Kidney (tissue), 14 donors: Measurements from ENCODE around the gene CRHR1. TPM values are rescaled to one million over a fixed set of nuclear protein-coding genes. Genes with fewer than 3 reads are reported as not detected.

Experiments used
- DNase-seq, 5 donors: peaks; one replicate each; pipeline ENCODE4 v3.0.0-alpha.2; 2013 to 2020
- FAIRE-seq: peaks from 2 replicates; lab custom pipeline; 2012; peaks lifted over from hg19 to GRCh38; lab: Jason Lieb, UNC
- H3K27ac ChIP-seq, 2 donors: one replicate each; pipeline ENCODE4 v1.7.0; 2013; ENCODE audit warnings: low read depth in 2 of 2, low read length in 2 of 2, inconsistent platforms in 1 of 2
- H3K27me3 ChIP-seq: one replicate; pipeline ENCODE4 v1.7.1; 2013; ENCODE audit warnings: low read length, inconsistent platforms; ENCODE audit not compliant: control insufficient read depth, insufficient read depth
- H3K36me3 ChIP-seq, 3 donors: one replicate each; pipeline versions ENCODE4 v1.7.0 to v1.7.1; 2013; ENCODE audit warnings: low read length in 3 of 3, control low read depth in 1 of 3, inconsistent platforms in 1 of 3; ENCODE audit not compliant: insufficient read depth in 3 of 3, control insufficient read depth in 2 of 3
- H3K4me1 ChIP-seq, 3 donors: one replicate each; pipeline versions ENCODE4 v1.7.0 to v1.7.1; 2013; ENCODE audit warnings: low read length in 3 of 3, inconsistent platforms in 1 of 3, low read depth in 1 of 3; ENCODE audit not compliant: control insufficient read depth in 2 of 3, insufficient read depth in 2 of 3
- H3K4me3 ChIP-seq, 3 donors: one replicate each; pipeline versions ENCODE4 v1.7.0 to v1.8.1; 2013; ENCODE audit warnings: low read length in 3 of 3, control low read depth in 1 of 3, inconsistent platforms in 1 of 3
- H3K9ac ChIP-seq, 3 donors: one replicate each; pipeline versions ENCODE4 v1.7.0 to v1.7.1; 2013; ENCODE audit warnings: low read length in 3 of 3, control low read depth in 1 of 3, inconsistent platforms in 1 of 3
- H3K9me3 ChIP-seq, 3 donors: one replicate each; pipeline versions ENCODE4 v1.7.0 to v1.7.1; 2013; ENCODE audit warnings: low read length in 3 of 3, control low read depth in 1 of 3, inconsistent platforms in 1 of 3; ENCODE audit not compliant: control insufficient read depth in 2 of 3, insufficient read depth in 1 of 3
- intact Hi-C: fragments of 100-400 bp; cut with DNase I; formaldehyde crosslinking; loops from one replicate; pipeline ENCODE4 v1.11.1; 2022
- polyA plus RNA-seq: library from polyadenylated mRNA; stranded (reverse); fragments of 350-450 nt; fragmentation: Illumina TruSeq; extraction: RNeasy Lipid Tissue Mini Kit (QIAGEN cat#74804); gene quantifications from one replicate; pipeline ENCODE4 v1.2.3, GENCODE V29; 2014; ENCODE audit warnings: low read depth, low replicate concordance; ENCODE audit not compliant: insufficient read depth
- total RNA-seq: library from RNA; stranded (reverse); fragmentation: NEBNext Ultra II Directional; extraction: Animal tissue kit (Norgen Biotek cat#: 25700); gene quantifications from one replicate; pipeline ENCODE4 v1.2.1, GENCODE V29; 2021
- TF ChIP-seq, protein P1 (sequence below): IDR thresholded peaks from 3 replicates; pipeline ENCODE4 v1.5.1; 2012; ENCODE audit warnings: mild to moderate bottlenecking, moderate library complexity, borderline replicate concordance; ENCODE audit not compliant: insufficient read depth; ENCODE audit errors: extremely low read depth
- donor health status: control.
- donor health status: control.
- donor health status: control.
- donor health status: control.
- donor health status: control.
- donor health status: DM: yes; HTN: yes; CAD: no.
- donor health status: Normal renal cell carcinoma (clear cell type).

CRHR1 gene
- total and polyA plus RNA-seq, 2 donors from 2014 or later: not detected

DNA sequence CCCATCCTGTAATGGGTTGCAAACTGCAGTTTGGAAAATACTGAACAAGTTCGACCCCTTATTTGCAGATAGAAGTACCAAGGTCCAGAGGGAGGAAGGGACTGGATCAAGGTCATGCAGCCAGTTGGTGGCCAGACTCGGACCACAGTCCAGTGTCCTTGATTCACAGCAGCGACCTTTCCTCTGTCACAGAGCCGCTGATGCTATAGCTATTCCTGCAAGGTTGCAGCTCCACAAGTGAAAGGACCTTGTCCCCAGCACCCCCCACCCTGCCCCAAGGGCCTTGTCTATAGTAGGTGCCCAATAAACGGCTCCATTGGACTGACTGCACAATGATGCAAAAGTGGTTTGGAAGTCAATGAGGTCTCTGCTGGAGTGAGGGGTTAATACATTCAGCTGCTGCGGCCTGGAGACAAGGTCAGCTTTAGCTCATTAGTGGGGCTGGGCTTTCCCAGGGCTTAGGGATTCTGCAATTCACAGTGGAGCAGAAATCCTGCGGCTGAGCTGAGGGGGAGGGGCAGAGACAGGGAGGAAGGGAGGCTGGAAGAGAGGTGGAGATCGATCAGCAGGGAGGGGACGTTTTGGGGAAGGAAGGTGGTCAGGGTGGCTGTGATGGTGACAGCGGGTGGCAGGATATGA is 13.4 kb upstream of the CRHR1 start:
- no peak overlapping the region for H3K9ac ChIP-seq
- FAIRE-seq (no peak), DNase-seq (no peak)
- intact Hi-C loops: no loop called here
- H3K4me3 ChIP-seq: no peak overlapping the region
- peaks cover 0 to 4% (median 0%) of the 10 kb centered on the region in 3 donors for H3K4me1 ChIP-seq
- H3K27me3 ChIP-seq: no peaks in the 10 kb centered on the region
- no peak overlapping the region for H3K27ac ChIP-seq
- TF ChIP-seq, protein P1, sequence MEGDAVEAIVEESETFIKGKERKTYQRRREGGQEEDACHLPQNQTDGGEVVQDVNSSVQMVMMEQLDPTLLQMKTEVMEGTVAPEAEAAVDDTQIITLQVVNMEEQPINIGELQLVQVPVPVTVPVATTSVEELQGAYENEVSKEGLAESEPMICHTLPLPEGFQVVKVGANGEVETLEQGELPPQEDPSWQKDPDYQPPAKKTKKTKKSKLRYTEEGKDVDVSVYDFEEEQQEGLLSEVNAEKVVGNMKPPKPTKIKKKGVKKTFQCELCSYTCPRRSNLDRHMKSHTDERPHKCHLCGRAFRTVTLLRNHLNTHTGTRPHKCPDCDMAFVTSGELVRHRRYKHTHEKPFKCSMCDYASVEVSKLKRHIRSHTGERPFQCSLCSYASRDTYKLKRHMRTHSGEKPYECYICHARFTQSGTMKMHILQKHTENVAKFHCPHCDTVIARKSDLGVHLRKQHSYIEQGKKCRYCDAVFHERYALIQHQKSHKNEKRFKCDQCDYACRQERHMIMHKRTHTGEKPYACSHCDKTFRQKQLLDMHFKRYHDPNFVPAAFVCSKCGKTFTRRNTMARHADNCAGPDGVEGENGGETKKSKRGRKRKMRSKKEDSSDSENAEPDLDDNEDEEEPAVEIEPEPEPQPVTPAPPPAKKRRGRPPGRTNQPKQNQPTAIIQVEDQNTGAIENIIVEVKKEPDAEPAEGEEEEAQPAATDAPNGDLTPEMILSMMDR: no peak
- no peaks in the 10 kb centered on the region for H3K9me3 ChIP-seq
- no peaks in the 10 kb centered on the region for H3K36me3 ChIP-seq

DNA sequence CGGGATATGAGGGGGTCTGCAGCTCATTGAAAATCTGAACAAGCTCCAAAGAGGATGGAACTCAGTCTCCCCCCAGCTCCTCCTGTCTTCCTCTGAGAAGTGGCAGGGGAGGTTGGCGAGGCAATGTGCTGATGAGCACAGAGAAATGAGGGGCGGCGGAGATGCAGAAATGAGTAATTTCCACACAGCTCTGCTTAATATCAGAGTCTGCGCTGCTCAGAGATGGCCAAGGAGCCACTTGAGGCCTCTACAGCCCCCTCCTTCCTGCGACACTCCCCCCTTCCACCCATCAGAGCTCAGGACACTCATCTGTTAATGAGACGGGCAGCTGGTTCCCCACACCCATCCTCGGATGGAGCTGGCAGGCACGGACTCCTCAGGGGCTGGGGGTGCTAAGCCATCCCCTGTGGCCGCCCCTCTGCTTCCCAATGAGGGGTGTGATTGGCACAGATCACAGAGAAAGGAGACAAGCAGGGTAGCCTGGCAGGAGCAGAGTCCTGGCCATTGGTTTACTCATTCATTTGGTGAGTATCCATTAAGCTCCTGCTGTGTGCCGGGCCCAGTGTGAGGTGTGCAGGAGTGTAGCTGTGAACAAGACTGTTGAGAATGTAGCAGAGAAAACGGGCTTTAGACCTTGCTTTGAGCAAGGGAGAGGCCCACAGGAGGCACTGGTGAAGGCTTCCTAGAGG is 12.7 kb upstream of the CRHR1 start:
- H3K4me3 ChIP-seq: no peak overlapping the region
- H3K9ac ChIP-seq: no peak overlapping the region
- intact Hi-C loops: no loop called here
- H3K4me1 ChIP-seq: peaks cover 0 to 4% (median 0%) of the 10 kb centered on the region in 3 donors
- FAIRE-seq (no peak), DNase-seq (no peak)
- H3K27ac ChIP-seq: no peak overlapping the region
- no peaks in the 10 kb centered on the region for H3K9me3 ChIP-seq
- H3K36me3 ChIP-seq: no peaks in the 10 kb centered on the region
- TF ChIP-seq, protein P1: no peak
- no peaks in the 10 kb centered on the region for H3K27me3 ChIP-seq

DNA sequence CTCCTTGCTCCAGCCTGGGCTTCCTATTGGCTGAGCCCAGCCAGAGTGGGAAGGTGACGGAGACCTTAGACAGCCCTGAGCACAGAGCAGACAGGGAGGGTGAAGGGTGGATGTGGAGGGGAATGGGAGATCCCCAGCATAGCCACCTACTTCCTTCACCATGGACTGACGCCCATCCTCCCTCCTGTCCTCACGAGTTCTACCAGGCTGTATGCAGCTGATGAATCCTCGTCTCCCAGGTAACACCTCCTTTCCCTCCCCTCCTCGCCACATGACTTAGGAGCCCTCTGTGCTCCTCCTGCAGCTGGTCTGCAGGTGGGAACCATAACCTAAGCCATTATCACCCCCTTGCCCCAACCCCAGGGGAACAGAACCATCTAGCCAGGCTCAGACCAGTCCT is 9.0 kb upstream of the CRHR1 start:
- FAIRE-seq (no peak), DNase-seq (no peak)
- no peak overlapping the region for H3K4me3 ChIP-seq
- H3K9me3 ChIP-seq: no peaks in the 10 kb centered on the region
- TF ChIP-seq, protein P1: no peak
- no peak overlapping the region for H3K27ac ChIP-seq
- H3K9ac ChIP-seq: no peak overlapping the region
- no peaks in the 10 kb centered on the region for H3K27me3 ChIP-seq
- intact Hi-C loops: no loop called here
- peaks cover 0 to 4% (median 0%) of the 10 kb centered on the region in 3 donors for H3K4me1 ChIP-seq
- H3K36me3 ChIP-seq: no peaks in the 10 kb centered on the region
